ENCODE data around the gene UBL4B.

UBL4B gene

DNA sequence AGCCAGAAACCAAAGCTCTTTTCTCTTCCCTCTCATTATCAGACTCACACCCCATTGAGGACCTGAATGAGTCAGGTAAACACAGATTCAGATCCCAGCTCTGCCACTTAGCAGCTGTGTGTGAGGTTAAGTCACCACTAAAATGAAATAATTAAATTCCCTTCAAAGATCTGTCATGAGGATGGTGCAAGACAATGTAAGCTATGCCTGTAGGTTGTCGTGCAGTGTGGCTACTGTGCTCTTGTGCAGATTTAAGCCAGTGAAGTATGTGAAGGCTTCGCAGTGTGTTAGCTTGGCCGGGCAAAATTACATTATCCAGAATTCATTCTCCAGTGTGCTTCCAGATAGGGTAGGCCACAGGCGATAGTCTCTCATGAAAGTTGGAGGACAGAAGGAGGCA, 13.6 kb downstream of the UBL4B start:
- no peak for DNase-seq
- H3K27me3 ChIP-seq = no peaks in the 10 kb centered on the region

DNA sequence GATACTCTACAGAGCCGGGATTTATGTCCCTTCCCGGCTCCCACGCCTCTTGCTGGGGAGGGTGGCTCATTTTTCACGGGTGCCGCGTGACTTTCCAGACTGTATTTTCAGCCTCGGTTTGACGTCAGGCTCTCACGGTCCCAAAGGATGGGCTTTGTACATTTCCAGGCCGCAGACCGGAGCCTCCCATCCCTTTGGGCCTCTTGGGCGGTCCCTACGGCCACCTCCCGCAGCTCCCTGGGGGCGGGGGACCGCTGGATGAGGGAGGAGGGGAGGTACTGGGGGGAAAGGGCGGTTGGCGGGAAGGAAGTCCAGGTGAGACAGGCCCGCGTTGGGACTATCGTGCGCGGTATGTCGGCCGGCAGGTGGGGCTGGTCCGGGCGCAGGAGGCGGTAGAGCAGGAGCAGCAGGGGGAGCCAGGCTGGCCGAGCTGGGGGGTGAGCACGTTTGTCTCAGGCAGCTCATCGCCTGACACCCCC, 17.9 kb downstream of the UBL4B start:
- H3K4me3 ChIP-seq (ENCODE audit: low read depth, low read length) = no peak overlapping the region

More for the DNA sequence above, 13.6 kb downstream of the UBL4B start:
- Histone ChIP-seq H3K9me3 (no peaks in the 10 kb centered on the region), H3K36me3 (no peaks in the 10 kb centered on the region), H3K4me3 (ENCODE audit: low read depth, low read length) (no peak overlapping the region), H3K4me1 (no peaks in the 10 kb centered on the region)
- TF ChIP-seq, protein P1, sequence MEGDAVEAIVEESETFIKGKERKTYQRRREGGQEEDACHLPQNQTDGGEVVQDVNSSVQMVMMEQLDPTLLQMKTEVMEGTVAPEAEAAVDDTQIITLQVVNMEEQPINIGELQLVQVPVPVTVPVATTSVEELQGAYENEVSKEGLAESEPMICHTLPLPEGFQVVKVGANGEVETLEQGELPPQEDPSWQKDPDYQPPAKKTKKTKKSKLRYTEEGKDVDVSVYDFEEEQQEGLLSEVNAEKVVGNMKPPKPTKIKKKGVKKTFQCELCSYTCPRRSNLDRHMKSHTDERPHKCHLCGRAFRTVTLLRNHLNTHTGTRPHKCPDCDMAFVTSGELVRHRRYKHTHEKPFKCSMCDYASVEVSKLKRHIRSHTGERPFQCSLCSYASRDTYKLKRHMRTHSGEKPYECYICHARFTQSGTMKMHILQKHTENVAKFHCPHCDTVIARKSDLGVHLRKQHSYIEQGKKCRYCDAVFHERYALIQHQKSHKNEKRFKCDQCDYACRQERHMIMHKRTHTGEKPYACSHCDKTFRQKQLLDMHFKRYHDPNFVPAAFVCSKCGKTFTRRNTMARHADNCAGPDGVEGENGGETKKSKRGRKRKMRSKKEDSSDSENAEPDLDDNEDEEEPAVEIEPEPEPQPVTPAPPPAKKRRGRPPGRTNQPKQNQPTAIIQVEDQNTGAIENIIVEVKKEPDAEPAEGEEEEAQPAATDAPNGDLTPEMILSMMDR (IDR thresholded peaks at IDR 0.05; ENCODE audit: low read depth, low read length) = no peak

DNA sequence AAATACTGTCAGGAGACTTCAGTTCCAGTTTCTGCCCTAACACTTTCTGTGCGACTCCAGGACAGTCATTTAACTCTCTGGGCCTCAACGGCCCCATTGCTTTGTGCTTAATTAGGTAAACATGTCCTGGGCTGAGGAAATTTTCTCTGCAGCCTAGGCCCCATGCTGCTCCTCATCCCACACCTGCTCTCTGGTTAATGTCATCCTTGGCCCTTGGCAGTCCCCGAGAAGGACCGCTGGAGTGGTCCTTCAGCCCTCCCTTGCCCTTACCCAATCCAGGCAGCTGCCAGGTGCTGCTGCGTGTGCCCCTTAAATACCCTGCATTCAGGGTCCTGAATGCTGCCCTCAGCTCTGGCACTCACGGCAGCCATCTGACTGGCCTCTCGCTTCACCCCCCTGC, 18.7 kb downstream of the UBL4B start:
- Histone ChIP-seq H3K27me3 (no peaks in the 10 kb centered on the region), H3K4me3 (ENCODE audit: low read depth, low read length) (no peak overlapping the region), H3K9me3 (no peaks in the 10 kb centered on the region), H3K36me3 (no peaks in the 10 kb centered on the region), H3K4me1 (no peaks in the 10 kb centered on the region)
- TF ChIP-seq, protein P1 (IDR thresholded peaks at IDR 0.05; ENCODE audit: low read depth, low read length) = no peak
- DNase-seq = no peak

More for the DNA sequence above, 17.9 kb downstream of the UBL4B start:
- Histone ChIP-seq H3K27me3 (no peaks in the 10 kb centered on the region), H3K36me3 (no peaks in the 10 kb centered on the region), H3K4me1 (no peaks in the 10 kb centered on the region), H3K9me3 (no peaks in the 10 kb centered on the region)
- TF ChIP-seq, protein P1 (IDR thresholded peaks at IDR 0.05; ENCODE audit: low read depth, low read length) = no peak
- DNase-seq = no peak

DNA sequence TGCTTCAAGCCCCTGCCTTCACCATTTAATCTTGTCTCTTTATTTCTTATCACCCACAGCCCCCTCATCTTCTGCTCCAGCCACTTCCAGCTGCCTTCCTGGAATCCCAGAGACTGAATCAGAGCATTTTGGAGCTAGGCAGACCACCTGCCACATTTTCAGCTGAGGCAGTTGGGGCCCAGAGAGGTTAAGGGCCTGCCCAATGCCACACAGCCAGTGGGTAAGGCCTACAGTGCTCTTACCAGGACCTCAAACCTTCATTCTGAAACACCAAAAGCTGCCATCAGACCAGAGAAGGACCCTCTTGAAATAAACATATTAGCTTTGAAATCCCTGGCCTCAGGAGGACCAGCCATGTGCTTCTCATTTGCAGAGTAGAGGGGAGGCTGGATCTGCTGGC, 20.4 kb downstream of the UBL4B start:
- DNase-seq = no peak
- Histone ChIP-seq H3K36me3 (no peaks in the 10 kb centered on the region), H3K4me3 (ENCODE audit: low read depth, low read length) (no peak overlapping the region), H3K4me1 (peaks cover 9% of the 10 kb centered on the region), H3K27me3 (no peaks in the 10 kb centered on the region), H3K9me3 (no peaks in the 10 kb centered on the region)
- TF ChIP-seq, protein P1 (IDR thresholded peaks at IDR 0.05; ENCODE audit: low read depth, low read length) = no peak

DNA sequence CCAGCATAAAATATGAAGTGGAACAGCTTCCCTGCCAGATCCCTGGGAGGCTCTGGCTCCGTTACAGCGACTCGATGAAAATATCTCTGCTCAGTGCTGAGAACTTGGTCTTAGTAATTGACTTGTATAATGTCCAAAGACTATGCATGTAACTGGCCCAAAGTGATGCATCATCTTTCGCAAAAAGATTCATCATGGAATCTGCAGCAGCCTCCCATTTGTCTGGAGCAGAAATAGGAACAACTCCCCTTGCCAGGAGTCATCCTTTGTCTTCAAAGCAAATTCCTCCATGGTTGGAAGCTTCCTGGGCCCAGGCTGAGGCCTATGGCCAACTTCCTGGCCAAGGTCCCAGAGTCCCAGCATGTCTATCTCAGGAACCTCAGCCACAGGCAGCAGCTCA, 21.2 kb downstream of the UBL4B start:
- TF ChIP-seq, protein P1 (IDR thresholded peaks at IDR 0.05; ENCODE audit: low read depth, low read length) = no peak
- H3K27me3 ChIP-seq = no peaks in the 10 kb centered on the region
- no peaks in the 10 kb centered on the region for H3K9me3 ChIP-seq
- peaks cover 9% of the 10 kb centered on the region for H3K4me1 ChIP-seq
- no peak overlapping the region for H3K4me3 ChIP-seq (ENCODE audit: low read depth, low read length)
- no peak for DNase-seq
- no peaks in the 10 kb centered on the region for H3K36me3 ChIP-seq

DNA sequence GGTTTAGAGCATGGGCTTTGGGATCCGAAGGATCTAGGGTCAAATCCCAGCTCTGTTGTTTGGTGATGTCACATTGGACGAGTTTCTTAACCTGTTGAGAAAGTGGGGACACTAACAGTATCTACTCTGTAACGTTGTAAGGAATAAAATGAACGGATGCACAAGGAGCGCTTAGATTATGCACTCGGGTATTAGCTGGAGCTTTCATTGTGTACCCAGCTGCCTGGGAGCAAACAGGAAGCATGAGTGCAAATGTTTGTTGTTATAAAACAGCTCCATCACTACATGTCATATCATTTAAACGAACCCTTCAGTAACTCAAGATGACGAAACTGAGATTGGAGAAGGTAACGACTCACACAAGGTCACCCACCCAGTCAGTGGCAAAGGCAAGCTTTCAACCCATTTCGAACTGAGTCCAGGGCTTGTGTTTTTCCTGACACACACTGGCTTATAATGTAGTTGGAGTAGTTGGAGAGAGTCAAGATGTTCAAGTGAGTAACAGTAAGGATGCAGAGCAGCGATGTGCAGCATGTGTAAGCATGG, 21.9 kb downstream of the UBL4B start:
- peaks cover 9% of the 10 kb centered on the region for H3K4me1 ChIP-seq
- no peaks in the 10 kb centered on the region for H3K9me3 ChIP-seq
- DNase-seq = no peak
- H3K4me3 ChIP-seq (ENCODE audit: low read depth, low read length) = no peak overlapping the region
- no peaks in the 10 kb centered on the region for H3K36me3 ChIP-seq
- no peaks in the 10 kb centered on the region for H3K27me3 ChIP-seq
- TF ChIP-seq, protein P1 (IDR thresholded peaks at IDR 0.05; ENCODE audit: low read depth, low read length) = no peak
